Liver (tissue), 9 donors: ENCODE data around the gene ACOT7. TPM values are rescaled to one million over a fixed set of nuclear protein-coding genes. Genes with fewer than 3 reads are reported as not detected.

Experiments used
- DNase-seq: peaks from one replicate; pipeline ENCODE4 v3.0.0-alpha.2; 2017; ENCODE audit warnings: low spot score
- H3K27ac ChIP-seq, 2 donors: one replicate each; pipeline ENCODE4 v1.7.0; 2013; ENCODE audit warnings: inconsistent platforms in 2 of 2, low read length in 2 of 2, control low read depth in 1 of 2, low read depth in 1 of 2, mild to moderate bottlenecking in 1 of 2
- H3K27me3 ChIP-seq, 4 donors: one replicate each; pipeline versions ENCODE4 v1.6.1 to v1.7.0; 2013; ENCODE audit warnings: low read length in 3 of 4, inconsistent platforms in 1 of 4, mild to moderate bottlenecking in 1 of 4, moderate library complexity in 1 of 4; ENCODE audit not compliant: control insufficient read depth in 4 of 4, insufficient read depth in 4 of 4
- H3K36me3 ChIP-seq, 4 donors: one replicate each; pipeline versions ENCODE4 v1.6.1 to v1.7.0; 2013; ENCODE audit warnings: low read length in 3 of 4, mild to moderate bottlenecking in 3 of 4, low read depth in 1 of 4, moderate library complexity in 1 of 4; ENCODE audit not compliant: control insufficient read depth in 4 of 4, insufficient read depth in 3 of 4
- H3K4me1 ChIP-seq, 4 donors: one replicate each; pipeline versions ENCODE4 v1.6.1 to v1.7.0; 2013; ENCODE audit warnings: low read length in 3 of 4, mild to moderate bottlenecking in 3 of 4, moderate library complexity in 1 of 4; ENCODE audit not compliant: control insufficient read depth in 4 of 4, insufficient read depth in 4 of 4
- H3K4me3 ChIP-seq, 3 donors: one replicate each; pipeline versions ENCODE4 v1.6.1 to v1.7.0; 2013; ENCODE audit warnings: low read length in 3 of 3, control low read depth in 1 of 3, low read depth in 1 of 3, mild to moderate bottlenecking in 1 of 3
- H3K9ac ChIP-seq, 2 donors: one replicate each; pipeline ENCODE4 v1.7.0; 2013; ENCODE audit warnings: low read length in 2 of 2, mild to moderate bottlenecking in 2 of 2, moderate library complexity in 2 of 2, control low read depth in 1 of 2, low read depth in 1 of 2
- H3K9me3 ChIP-seq, 4 donors: one replicate each; pipeline versions ENCODE4 v1.6.1 to v1.7.0; 2013; ENCODE audit warnings: low read length in 3 of 4; ENCODE audit not compliant: control insufficient read depth in 4 of 4
- FOXA1 ChIP-seq: IDR thresholded peaks from 2 replicates; pipeline ENCODE4 v1.6.1; 2016; ENCODE audit warnings: antibody characterized with exemption
- HNF4A ChIP-seq, 2 donors: conservative IDR thresholded peaks; 2 replicates each; pipeline ENCODE4 v1.6.1; 2016; ENCODE audit warnings: antibody characterized with exemption in 2 of 2, mild to moderate bottlenecking in 2 of 2
- HNF4G ChIP-seq: IDR thresholded peaks from 2 replicates; pipeline ENCODE4 v1.6.1; 2016; ENCODE audit warnings: antibody characterized with exemption
- JUND ChIP-seq, 2 donors: IDR thresholded peaks; 2 replicates each; pipeline ENCODE4 v1.6.1; 2016; ENCODE audit warnings: antibody characterized with exemption in 2 of 2
- NR2F2 ChIP-seq: IDR thresholded peaks from 2 replicates; pipeline ENCODE4 v1.6.1; 2016; ENCODE audit warnings: antibody characterized with exemption
- RAD21 ChIP-seq, 2 donors: IDR thresholded peaks; 2 replicates each; pipeline ENCODE4 v1.6.1; 2016; ENCODE audit warnings: antibody characterized with exemption in 2 of 2, mild to moderate bottlenecking in 2 of 2
- SP1 ChIP-seq: IDR thresholded peaks from 2 replicates; pipeline ENCODE4 v1.6.1; 2018; ENCODE audit warnings: antibody characterized with exemption, mild to moderate bottlenecking
- TAF1 ChIP-seq: conservative IDR thresholded peaks from 2 replicates; pipeline ENCODE4 v1.6.1; 2016; ENCODE audit warnings: antibody characterized with exemption, mild to moderate bottlenecking
- YY1 ChIP-seq: IDR thresholded peaks from 2 replicates; pipeline ENCODE4 v1.6.1; 2016; ENCODE audit warnings: antibody characterized with exemption, mild to moderate bottlenecking
- WGBS: extraction: QIAGEN DNeasy Blood & Tissue Kit; methylation state at CpG from one replicate; pipeline ENCODE4 v1.1.7; 2013; 5-methylcytosine and 5-hydroxymethylcytosine counted together
- polyA plus RNA-seq, 2 donors: library from polyadenylated mRNA; stranded (reverse) in 1 of 2; unstranded in 1 of 2; fragments of 200-250 nt in 1 of 2; fragments of >200 nt in 1 of 2; fragmentation: Nextera tagmentation in 1 of 2; extraction: Ambion mirVana in 1 of 2; gene quantifications; one replicate each; pipeline versions ENCODE4 v1.2.1 to v1.2.3, GENCODE V29; 2013 to 2015
- total RNA-seq, 2 donors: library from RNA; depleted of rRNA; stranded (reverse); fragments of >200 nt; gene quantifications; one replicate each; pipeline ENCODE4 v1.2.3, GENCODE V29; 2014
- TF ChIP-seq, protein P1 (sequence below): IDR thresholded peaks from 2 replicates; pipeline ENCODE4 v1.6.1; 2016; ENCODE audit warnings: antibody characterized with exemption
- TF ChIP-seq, protein P2 (sequence below): IDR thresholded peaks from 2 replicates; pipeline ENCODE4 v1.6.1; 2016; ENCODE audit warnings: antibody characterized with exemption, mild to moderate bottlenecking
- TF ChIP-seq, protein P3 (sequence below): IDR thresholded peaks from 2 replicates; pipeline ENCODE4 v1.6.1; 2016; ENCODE audit warnings: antibody characterized with exemption
- donor health status: healthy.
- donor health status: healthy.
- donor health status: healthy.
- donor health status: healthy.
- donor health status: healthy.

ACOT7 gene
- total and polyA plus RNA-seq, 4 donors = 8.7 to 14.4 (median 10.4) TPM

DNA sequence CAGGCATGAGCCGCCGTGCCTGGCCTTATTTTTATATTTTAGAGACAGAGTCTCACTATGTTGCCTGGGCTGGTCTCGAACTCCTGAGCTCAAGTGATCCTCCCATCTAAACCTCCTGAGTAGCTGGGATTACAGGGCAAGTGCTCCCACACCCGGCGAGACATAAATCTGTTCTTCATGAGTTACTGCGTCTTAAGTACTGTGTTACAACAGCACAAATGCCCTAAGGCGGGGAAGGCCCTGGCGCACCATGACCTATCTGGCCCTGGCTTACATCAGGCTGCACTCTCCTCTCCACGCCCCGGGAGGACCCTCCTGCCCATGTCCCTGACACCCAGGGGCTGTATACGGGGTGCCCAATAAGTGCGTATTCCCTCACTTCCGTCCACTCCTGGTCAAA, 136.9 kb downstream of the ACOT7 start:
- TF ChIP-seq, protein P1, sequence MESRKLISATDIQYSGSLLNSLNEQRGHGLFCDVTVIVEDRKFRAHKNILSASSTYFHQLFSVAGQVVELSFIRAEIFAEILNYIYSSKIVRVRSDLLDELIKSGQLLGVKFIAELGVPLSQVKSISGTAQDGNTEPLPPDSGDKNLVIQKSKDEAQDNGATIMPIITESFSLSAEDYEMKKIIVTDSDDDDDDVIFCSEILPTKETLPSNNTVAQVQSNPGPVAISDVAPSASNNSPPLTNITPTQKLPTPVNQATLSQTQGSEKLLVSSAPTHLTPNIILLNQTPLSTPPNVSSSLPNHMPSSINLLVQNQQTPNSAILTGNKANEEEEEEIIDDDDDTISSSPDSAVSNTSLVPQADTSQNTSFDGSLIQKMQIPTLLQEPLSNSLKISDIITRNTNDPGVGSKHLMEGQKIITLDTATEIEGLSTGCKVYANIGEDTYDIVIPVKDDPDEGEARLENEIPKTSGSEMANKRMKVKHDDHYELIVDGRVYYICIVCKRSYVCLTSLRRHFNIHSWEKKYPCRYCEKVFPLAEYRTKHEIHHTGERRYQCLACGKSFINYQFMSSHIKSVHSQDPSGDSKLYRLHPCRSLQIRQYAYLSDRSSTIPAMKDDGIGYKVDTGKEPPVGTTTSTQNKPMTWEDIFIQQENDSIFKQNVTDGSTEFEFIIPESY = no peak
- TF ChIP-seq JUND (IDR thresholded peaks at IDR 0.05) (no peak), FOXA1 (no peak)

DNA sequence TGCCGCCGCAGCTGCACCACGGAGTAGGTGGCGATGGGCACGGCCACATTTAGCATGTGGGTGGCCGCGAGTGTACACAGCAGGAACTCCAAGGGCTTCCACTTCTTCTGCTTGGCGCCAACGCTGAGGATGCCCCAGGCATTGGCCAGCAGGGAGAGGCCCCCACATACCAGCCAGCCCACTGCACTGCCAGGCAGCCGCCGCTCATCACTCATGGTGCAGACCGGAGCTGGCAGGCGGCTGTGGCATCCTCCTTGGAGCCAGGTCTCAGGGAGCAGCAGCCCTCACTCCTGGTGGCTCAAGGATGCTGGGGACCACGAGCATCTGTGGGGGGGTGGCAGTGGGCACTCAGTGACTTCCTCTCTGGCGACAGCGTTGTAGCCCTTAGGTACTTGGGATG, 138.9 kb downstream of the ACOT7 start:
- 94% methylated on average over 16 of the region's 16 CpGs for WGBS
- DNase-seq = no peak

More for the DNA sequence above, 136.9 kb downstream of the ACOT7 start:
- Histone ChIP-seq H3K36me3 (no peaks in the 10 kb centered on the region), H3K9me3 (no peaks in the 10 kb centered on the region), H3K27ac (no peak overlapping the region), H3K4me3 (no peak overlapping the region), H3K9ac (no peak overlapping the region), H3K4me1 (peaks cover 11 to 24% (median 19%) of the 10 kb centered on the region in 4 donors), H3K27me3 (no peaks in the 10 kb centered on the region)
- no peak for DNase-seq
- WGBS = 92% methylated on average over 13 of the region's 13 CpGs

More for the DNA sequence above, 138.9 kb downstream of the ACOT7 start:
- Histone ChIP-seq H3K27me3 (peaks cover 0 to 5% (median 2%) of the 10 kb centered on the region in 4 donors), H3K4me3 (no peak overlapping the region), H3K27ac (no peak overlapping the region), H3K9me3 (no peaks in the 10 kb centered on the region), H3K36me3 (no peaks in the 10 kb centered on the region), H3K9ac (no peak overlapping the region), H3K4me1 (peaks cover 1 to 20% (median 13%) of the 10 kb centered on the region in 4 donors)
- TF ChIP-seq YY1 (no peak), FOXA1 (no peak), HNF4A (conservative IDR thresholded peaks at IDR 0.05) (no peak), TAF1 (no peak), HNF4G (no peak), RAD21 (IDR thresholded peaks at IDR 0.05) (no peak), NR2F2 (no peak), SP1 (no peak)
- TF ChIP-seq, protein P2, sequence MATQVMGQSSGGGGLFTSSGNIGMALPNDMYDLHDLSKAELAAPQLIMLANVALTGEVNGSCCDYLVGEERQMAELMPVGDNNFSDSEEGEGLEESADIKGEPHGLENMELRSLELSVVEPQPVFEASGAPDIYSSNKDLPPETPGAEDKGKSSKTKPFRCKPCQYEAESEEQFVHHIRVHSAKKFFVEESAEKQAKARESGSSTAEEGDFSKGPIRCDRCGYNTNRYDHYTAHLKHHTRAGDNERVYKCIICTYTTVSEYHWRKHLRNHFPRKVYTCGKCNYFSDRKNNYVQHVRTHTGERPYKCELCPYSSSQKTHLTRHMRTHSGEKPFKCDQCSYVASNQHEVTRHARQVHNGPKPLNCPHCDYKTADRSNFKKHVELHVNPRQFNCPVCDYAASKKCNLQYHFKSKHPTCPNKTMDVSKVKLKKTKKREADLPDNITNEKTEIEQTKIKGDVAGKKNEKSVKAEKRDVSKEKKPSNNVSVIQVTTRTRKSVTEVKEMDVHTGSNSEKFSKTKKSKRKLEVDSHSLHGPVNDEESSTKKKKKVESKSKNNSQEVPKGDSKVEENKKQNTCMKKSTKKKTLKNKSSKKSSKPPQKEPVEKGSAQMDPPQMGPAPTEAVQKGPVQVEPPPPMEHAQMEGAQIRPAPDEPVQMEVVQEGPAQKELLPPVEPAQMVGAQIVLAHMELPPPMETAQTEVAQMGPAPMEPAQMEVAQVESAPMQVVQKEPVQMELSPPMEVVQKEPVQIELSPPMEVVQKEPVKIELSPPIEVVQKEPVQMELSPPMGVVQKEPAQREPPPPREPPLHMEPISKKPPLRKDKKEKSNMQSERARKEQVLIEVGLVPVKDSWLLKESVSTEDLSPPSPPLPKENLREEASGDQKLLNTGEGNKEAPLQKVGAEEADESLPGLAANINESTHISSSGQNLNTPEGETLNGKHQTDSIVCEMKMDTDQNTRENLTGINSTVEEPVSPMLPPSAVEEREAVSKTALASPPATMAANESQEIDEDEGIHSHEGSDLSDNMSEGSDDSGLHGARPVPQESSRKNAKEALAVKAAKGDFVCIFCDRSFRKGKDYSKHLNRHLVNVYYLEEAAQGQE = no peak
- TF ChIP-seq, protein P3, sequence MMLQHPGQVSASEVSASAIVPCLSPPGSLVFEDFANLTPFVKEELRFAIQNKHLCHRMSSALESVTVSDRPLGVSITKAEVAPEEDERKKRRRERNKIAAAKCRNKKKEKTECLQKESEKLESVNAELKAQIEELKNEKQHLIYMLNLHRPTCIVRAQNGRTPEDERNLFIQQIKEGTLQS = no peak
- TF ChIP-seq, protein P1 = no peak
